ENCODE data around the gene STARD10. TPM values are rescaled to one million over a fixed set of nuclear protein-coding genes. Genes with fewer than 3 reads are reported as not detected.

STARD10 gene
- total and polyA plus RNA-seq, 2 of the 8 experiments (the other 6 are each of a cell fraction or from before 2014, with no cell fraction given), result 23.7 to 35.7 TPM

DNA sequence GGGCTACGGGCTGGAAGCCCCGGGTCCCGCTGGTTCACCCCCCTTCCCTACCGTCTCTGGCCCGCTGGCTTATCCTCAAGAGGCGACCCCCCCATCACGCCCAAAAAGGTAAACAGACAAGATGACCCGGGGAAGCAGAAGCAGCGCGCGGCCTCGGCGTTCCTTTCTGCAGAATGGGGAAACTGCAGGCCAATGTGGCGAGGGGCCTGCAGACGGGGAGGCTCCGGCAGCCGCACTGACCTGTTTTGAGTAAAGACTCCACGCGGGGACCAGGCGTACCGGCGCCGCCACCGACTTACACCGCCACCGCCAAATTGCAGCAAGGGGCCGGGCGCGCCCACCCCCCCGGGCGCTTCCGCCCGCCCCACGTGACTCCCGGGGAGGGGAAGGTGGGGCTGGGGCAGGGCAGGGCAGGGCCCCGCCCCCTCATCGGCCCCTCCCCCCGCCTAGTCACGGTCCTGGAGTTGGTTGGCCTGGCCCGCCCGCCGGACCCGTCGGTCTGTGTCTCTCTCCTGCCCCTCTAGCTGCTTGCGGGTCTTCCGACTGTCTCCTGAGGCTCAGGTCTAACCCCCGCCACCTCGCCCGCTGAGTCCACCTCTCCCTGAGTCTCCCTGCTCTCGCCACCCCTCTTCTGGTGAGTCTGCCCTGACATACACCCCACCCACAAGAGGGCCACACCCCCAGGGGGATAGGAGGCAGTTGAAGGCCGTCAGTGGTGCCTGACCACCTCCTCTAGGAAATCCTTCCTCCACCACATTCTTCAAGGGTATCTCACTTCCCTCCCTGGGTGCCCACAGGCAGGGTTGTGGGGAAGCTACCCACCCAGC is 41.5 kb downstream of the STARD10 start, which contains the start of gene ARAP1 (continued):
- TF ChIP-seq RAD21 (IDR thresholded peaks at IDR 0.05 in 1 of 2, conservative IDR thresholded peaks at IDR 0.05 in 1 of 2; ENCODE audit: low read depth in 2 of 2, low read length in 2 of 2) (no peak), PHF8 (conservative IDR thresholded peaks at IDR 0.05; ENCODE audit: low read depth, low read length) (peak; percentile 59), SIN3A (conservative IDR thresholded peaks at IDR 0.05 in 1 of 2, IDR thresholded peaks at IDR 0.05 in 1 of 2; ENCODE audit: low read depth in 1 of 2, low read length in 2 of 2) (0 out of 4 replicates have a peak, but pooled peaks of 1 of the 2 experiments have one; percentile 38), BCL11A (IDR thresholded peaks at IDR 0.05; ENCODE audit: low read depth in 2 of 2, low read length in 2 of 2) (no peak), SRF (IDR thresholded peaks at IDR 0.05; ENCODE audit: low read depth, low read length) (no peak), HDAC6 (IDR thresholded peaks at IDR 0.05; ENCODE audit: low read depth, low read length) (no peak), CBX8 (IDR thresholded peaks at IDR 0.05; ENCODE audit: borderline replicate concordance, low read depth, low read length) (no peak)
- TF ChIP-seq, protein P1, sequence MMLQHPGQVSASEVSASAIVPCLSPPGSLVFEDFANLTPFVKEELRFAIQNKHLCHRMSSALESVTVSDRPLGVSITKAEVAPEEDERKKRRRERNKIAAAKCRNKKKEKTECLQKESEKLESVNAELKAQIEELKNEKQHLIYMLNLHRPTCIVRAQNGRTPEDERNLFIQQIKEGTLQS (IDR thresholded peaks at IDR 0.05; ENCODE audit: insufficient read depth, low read depth, low read length), result peak; percentile 50; the same call in 1 of the 2 replicates

All from H1 (cell line).